ENCODE measurements around the gene KIF12. TPM values are rescaled to one million over a fixed set of nuclear protein-coding genes. Genes with fewer than 3 reads are reported as not detected.

Gene KIF12
- total and polyA plus RNA-seq, 2 experiments from 2014 or later, result 4.2 to 4.3 TPM

DNA sequence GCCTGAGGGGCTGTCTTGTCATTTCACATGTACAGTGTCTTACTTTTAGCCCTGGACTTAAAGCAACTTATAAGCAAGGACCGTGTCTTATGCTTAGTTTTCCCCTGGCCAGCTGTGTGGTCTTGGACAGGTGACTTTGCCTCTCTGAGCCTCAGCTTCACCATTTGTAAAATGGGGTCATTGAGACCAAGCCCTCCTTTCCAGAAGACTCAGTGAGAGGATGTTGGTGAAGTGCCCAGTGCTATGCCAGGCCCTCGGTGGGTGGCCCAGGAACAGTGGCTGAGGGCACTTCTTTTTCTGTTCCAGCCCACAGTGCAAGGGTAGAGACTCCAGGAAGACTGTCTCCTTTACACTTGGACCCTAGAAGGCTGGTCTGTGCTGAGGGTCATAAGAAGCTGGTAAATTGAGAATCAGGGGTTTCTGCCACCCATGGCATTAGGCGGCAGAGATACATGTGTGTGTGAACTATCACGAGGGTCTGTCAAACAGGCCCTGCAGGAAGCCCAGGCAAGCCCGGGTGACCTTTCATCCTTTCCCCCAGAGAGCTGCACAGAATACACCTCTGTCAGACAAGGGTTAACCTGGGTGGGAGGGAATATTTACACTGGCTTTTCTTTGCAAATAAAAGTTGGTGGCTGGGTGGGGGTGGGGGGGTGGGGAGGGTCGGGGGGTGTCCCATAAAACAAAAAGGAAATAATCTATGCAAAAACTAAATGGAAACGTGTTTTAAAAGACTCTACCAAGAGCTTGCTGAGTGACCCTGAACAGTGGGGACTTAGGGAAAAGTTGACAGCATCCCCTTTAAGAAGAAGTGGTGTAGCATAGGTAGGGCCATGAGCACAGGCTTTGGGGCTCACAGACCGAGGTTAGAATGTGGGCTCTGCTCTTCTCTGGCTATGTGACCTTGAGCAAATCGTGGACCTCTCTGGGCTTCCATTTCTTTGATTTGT lies 20.4 kb upstream of the KIF12 start (continued):
- TF ChIP-seq ZNF462 (CRISPR knock-in tag; IDR thresholded peaks at IDR 0.05), result no peak
- TF ChIP-seq POLR2AphosphoS5 (IDR thresholded peaks at IDR 0.05; ENCODE audit: low read depth), result no peak
- no peak for TF ChIP-seq CREB1 (CRISPR knock-in tag; IDR thresholded peaks at IDR 0.05; ENCODE audit: low read depth)
- no peak for TF ChIP-seq ZNF331 (CRISPR knock-in tag; IDR thresholded peaks at IDR 0.05; ENCODE audit: low read depth)
- TF ChIP-seq CTCF (conservative IDR thresholded peaks at IDR 0.05; ENCODE audit: low read depth in 2 of 2), result no peak
- no peak for TF ChIP-seq NANOG (IDR thresholded peaks at IDR 0.05; ENCODE audit: borderline replicate concordance)
